H1 (cell line): ENCODE results near the gene NECTIN2. TPM values are rescaled to one million over a fixed set of nuclear protein-coding genes. Genes with fewer than 3 reads are reported as not detected.

Experiments
- ATF2 ChIP-seq: IDR thresholded peaks from 2 replicates; pipeline ENCODE4 v1.6.1; 2012; ENCODE audit warnings: low read length, inconsistent platforms
- CHD1 ChIP-seq: IDR thresholded peaks from 2 replicates; pipeline ENCODE4 v1.6.1; 2012; ENCODE audit warnings: low read depth, low read length, improper control_type of control experiment
- CHD2 ChIP-seq: IDR thresholded peaks from 2 replicates; pipeline ENCODE4 v1.6.1; 2012; ENCODE audit warnings: low read length, improper control_type of control experiment
- CREB1 ChIP-seq: IDR thresholded peaks from 2 replicates; pipeline ENCODE4 v1.6.1; 2012; ENCODE audit warnings: inconsistent platforms
- CTBP2 ChIP-seq: IDR thresholded peaks from 2 replicates; pipeline ENCODE4 v1.7.0; 2011; ENCODE audit warnings: borderline replicate concordance, mild to moderate bottlenecking, moderate library complexity, mixed read lengths, low read length; ENCODE audit not compliant: insufficient read depth, insufficient read length
- EGR1 ChIP-seq: IDR thresholded peaks from 2 replicates; pipeline ENCODE4 v1.6.1; 2011; ENCODE audit warnings: low read depth, low read length, borderline replicate concordance
- HDAC2 ChIP-seq, 2 experiments: fragments of 300-600 bp in 1 of 2; sonication (generic) in 1 of 2; IDR thresholded peaks; 2 replicates each; pipeline ENCODE4 v1.6.1; 2011 to 2012; ENCODE audit warnings: low read depth in 2 of 2, low read length in 2 of 2, mild to moderate bottlenecking in 2 of 2, moderate library complexity in 2 of 2, borderline replicate concordance in 1 of 2, inconsistent platforms in 1 of 2
- HDAC6 ChIP-seq: IDR thresholded peaks from one replicate; pipeline ENCODE4 v1.7.1; 2012; ENCODE audit warnings: low read depth, mild to moderate bottlenecking, inconsistent platforms, low read length, moderate library complexity
- KDM1A ChIP-seq: fragments of 200-600, 300-600 bp; sonication (generic); IDR thresholded peaks from 2 replicates; pipeline ENCODE4 v1.7.1; 2016; ENCODE audit warnings: mild to moderate bottlenecking, low read length, borderline replicate concordance
- MAFK ChIP-seq: IDR thresholded peaks from 2 replicates; pipeline ENCODE4 v1.6.1; 2012; ENCODE audit warnings: low read depth, mild to moderate bottlenecking, improper control_type of control experiment, low read length
- MAX ChIP-seq: IDR thresholded peaks from 2 replicates; pipeline ENCODE4 v1.6.1; 2012; ENCODE audit warnings: inconsistent platforms
- PHF8 ChIP-seq: fragments of 200-600 bp; sonication (generic); conservative IDR thresholded peaks from 2 replicates; pipeline ENCODE4 v1.7.1; 2012; ENCODE audit warnings: low read depth, mild to moderate bottlenecking, inconsistent platforms, low read length, moderate library complexity
- RFX5 ChIP-seq: IDR thresholded peaks from 2 replicates; pipeline ENCODE4 v1.6.1; 2011; ENCODE audit warnings: low read depth, low read length, improper control_type of control experiment, borderline replicate concordance
- SAP30 ChIP-seq: fragments of 300-600 bp; sonication (generic); IDR thresholded peaks from 2 replicates; pipeline ENCODE4 v1.7.1; 2012; ENCODE audit warnings: low read length, moderate library complexity, mild to moderate bottlenecking, inconsistent platforms; ENCODE audit not compliant: insufficient read depth, insufficient replicate concordance
- SP1 ChIP-seq: IDR thresholded peaks from 2 replicates; pipeline ENCODE4 v1.6.1; 2011; ENCODE audit warnings: low read depth, low read length
- TAF1 ChIP-seq: IDR thresholded peaks from 2 replicates; pipeline ENCODE4 v1.6.1; 2011; ENCODE audit warnings: mild to moderate bottlenecking, low read depth, low read length
- TAF7 ChIP-seq: optimal IDR thresholded peaks from 2 replicates; pipeline ENCODE3; 2011; ENCODE audit warnings: low read depth, mild to moderate bottlenecking, inconsistent platforms, low read length, moderate library complexity, borderline replicate concordance
- TBP ChIP-seq: IDR thresholded peaks from 2 replicates; pipeline ENCODE4 v1.6.1; 2011; ENCODE audit warnings: low read depth, low read length, improper control_type of control experiment
- USF2 ChIP-seq: IDR thresholded peaks from 2 replicates; pipeline ENCODE4 v1.6.1; 2011; ENCODE audit warnings: low read length, improper control_type of control experiment
- polyA plus RNA-seq, 7 experiments: library from polyadenylated mRNA; depleted of rRNA in 3 of 7; stranded (reverse) in 5 of 7; unstranded in 2 of 7; fragments of >200 nt in 5 of 7; fragments of 200-250 nt in 2 of 7; gene quantifications; 1 replicate in 5 of 7; 2 replicates in 1 of 7; 4 replicates in 1 of 7; pipeline versions ENCODE4 v1.2.1 to v1.2.3, GENCODE V29; 2011 to 2013; ENCODE audit warnings: missing spikeins in 2 of 7, mixed read lengths in 2 of 7
- total RNA-seq: library from RNA; stranded (reverse); fragmentation: NEBNext Ultra II Directional; extraction: Animal tissue kit (Norgen Biotek cat#: 25700); gene quantifications from 2 replicates; pipeline ENCODE4 v1.2.1, GENCODE V29; 2021
- TF ChIP-seq, protein P1 (sequence below): IDR thresholded peaks from 2 replicates; pipeline ENCODE4 v1.6.1; 2011; ENCODE audit warnings: low read depth, mild to moderate bottlenecking, low read length; ENCODE audit not compliant: insufficient read depth

The NECTIN2 gene
- total and polyA plus RNA-seq, 2 of the 8 experiments (the other 6 are each of a cell fraction or from before 2014, with no cell fraction given), result 184 to 237 TPM

- no peak for TF ChIP-seq USF2
- TF ChIP-seq KDM1A, result no peak
- TF ChIP-seq RFX5, result no peak
- TF ChIP-seq EGR1, result peak; percentile 82
- no peak for TF ChIP-seq TBP
- 0 out of 4 replicates have a peak, but pooled peaks of 1 of the 2 experiments have one; percentile 13 for TF ChIP-seq HDAC2 (IDR thresholded peaks at IDR 0.05; ENCODE audit: borderline replicate concordance in 1 of 2, low read depth in 2 of 2, low read length in 2 of 2)
- peak; percentile 38 for TF ChIP-seq TAF1
- TF ChIP-seq HDAC6, result no peak
- TF ChIP-seq ATF2, result peak; percentile 76; the same call in 1 of the 2 replicates
- TF ChIP-seq CREB1, result no peak
- TF ChIP-seq, protein P1, sequence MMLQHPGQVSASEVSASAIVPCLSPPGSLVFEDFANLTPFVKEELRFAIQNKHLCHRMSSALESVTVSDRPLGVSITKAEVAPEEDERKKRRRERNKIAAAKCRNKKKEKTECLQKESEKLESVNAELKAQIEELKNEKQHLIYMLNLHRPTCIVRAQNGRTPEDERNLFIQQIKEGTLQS, result no peak
- no peak for TF ChIP-seq SP1
- no peak for TF ChIP-seq TAF7
- TF ChIP-seq CHD1, result no peak
- peak; percentile 5; the same call in 1 of the 2 replicates for TF ChIP-seq CHD2
- no peak for TF ChIP-seq SAP30
- TF ChIP-seq PHF8, result no peak
- peak; percentile 93 for TF ChIP-seq CTBP2
- TF ChIP-seq MAFK, result no peak
- peak; percentile 88 for TF ChIP-seq MAX
Observed at GRCh38 chr19:44848036-44848811, 2.1 kb downstream of the NECTIN2 start (continued).
